IPS-20b (cell line): Measurements from ENCODE around the gene IGSF5.

ENCODE experiments used
- H3K27ac ChIP-seq: one replicate; pipeline ENCODE4 v1.5.1; 2013; ENCODE audit warnings: low read length
- H3K27me3 ChIP-seq: 2 replicates; pipeline ENCODE4 v1.6.1; 2013; ENCODE audit warnings: mild to moderate bottlenecking, low read length, inconsistent platforms; ENCODE audit not compliant: insufficient read depth
- H3K36me3 ChIP-seq: 2 replicates; pipeline ENCODE4 v1.6.1; 2013; ENCODE audit warnings: low read depth, mild to moderate bottlenecking, inconsistent platforms, low read length, moderate library complexity; ENCODE audit not compliant: insufficient read depth
- H3K4me1 ChIP-seq: 2 replicates; pipeline ENCODE4 v1.6.1; 2013; ENCODE audit warnings: mild to moderate bottlenecking, control low read depth, inconsistent platforms, low read length, moderate library complexity; ENCODE audit not compliant: insufficient read depth
- H3K4me3 ChIP-seq: 2 replicates; pipeline ENCODE4 v1.5.1; 2013; ENCODE audit warnings: mild to moderate bottlenecking, low read length, inconsistent platforms
- H3K9ac ChIP-seq: 2 replicates; pipeline ENCODE4 v1.6.1; 2013; ENCODE audit warnings: low read depth, mild to moderate bottlenecking, inconsistent platforms, low read length, moderate library complexity
- H3K9me3 ChIP-seq: 2 replicates; pipeline ENCODE4 v1.6.1; 2013; ENCODE audit warnings: mild to moderate bottlenecking, low read depth, low read length, inconsistent platforms; ENCODE audit not compliant: insufficient read depth

The IGSF5 gene

DNA sequence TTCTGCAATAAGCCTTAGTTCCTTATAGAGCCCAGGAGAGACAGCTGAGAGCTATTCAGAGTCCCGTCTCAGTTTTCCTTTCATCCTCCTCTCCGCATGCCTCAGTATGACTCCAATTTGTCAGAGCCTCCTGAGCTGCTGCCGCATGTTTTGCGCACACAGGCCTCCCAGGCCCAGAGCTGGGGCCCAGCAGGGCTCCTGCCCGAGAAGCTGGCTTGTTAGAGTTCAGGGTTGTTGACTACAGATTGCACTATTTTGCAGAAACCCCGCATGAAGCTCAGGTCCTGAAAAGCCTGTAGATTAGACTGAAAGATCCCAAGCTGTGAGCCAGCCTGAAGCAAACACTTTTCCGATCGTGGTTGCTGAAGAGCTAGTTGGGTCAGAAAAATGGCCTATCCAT is 51.5 kb downstream of the IGSF5 start:
- no peak overlapping the region for H3K27ac ChIP-seq
- peaks cover 5% of the 10 kb centered on the region; the same call in 1 of the 2 replicates for H3K36me3 ChIP-seq
- H3K27me3 ChIP-seq, result no peaks in the 10 kb centered on the region
- peaks cover 7% of the 10 kb centered on the region for H3K9me3 ChIP-seq
- H3K4me1 ChIP-seq, result no peaks in the 10 kb centered on the region
- no peak overlapping the region for H3K9ac ChIP-seq
- H3K4me3 ChIP-seq, result no peak overlapping the region

DNA sequence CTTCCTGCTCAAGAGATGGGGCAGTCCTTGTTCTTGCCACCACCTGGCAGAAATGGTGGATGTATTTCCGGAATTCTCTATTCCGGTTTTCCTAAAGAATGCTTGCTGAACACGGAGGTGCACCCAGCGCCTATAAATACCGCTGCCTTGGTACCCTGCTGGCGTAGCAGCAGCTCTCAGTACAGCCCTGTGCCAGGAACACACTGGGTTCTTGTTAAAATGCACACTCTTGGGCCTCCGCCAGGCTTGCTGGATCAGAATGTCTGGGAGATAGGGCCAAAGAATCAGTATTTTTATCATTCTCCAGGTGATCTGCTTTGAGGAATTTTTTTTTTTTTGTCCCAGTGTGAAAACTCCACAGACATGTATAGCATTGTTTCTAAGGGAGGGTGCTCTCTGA is 54.2 kb downstream of the IGSF5 start:
- H3K27me3 ChIP-seq, result no peaks in the 10 kb centered on the region
- H3K9me3 ChIP-seq, result no peaks in the 10 kb centered on the region
- no peak overlapping the region for H3K4me3 ChIP-seq
- no peaks in the 10 kb centered on the region for H3K36me3 ChIP-seq
- H3K4me1 ChIP-seq, result no peaks in the 10 kb centered on the region
- H3K27ac ChIP-seq, result no peak overlapping the region
- no peak overlapping the region for H3K9ac ChIP-seq

DNA sequence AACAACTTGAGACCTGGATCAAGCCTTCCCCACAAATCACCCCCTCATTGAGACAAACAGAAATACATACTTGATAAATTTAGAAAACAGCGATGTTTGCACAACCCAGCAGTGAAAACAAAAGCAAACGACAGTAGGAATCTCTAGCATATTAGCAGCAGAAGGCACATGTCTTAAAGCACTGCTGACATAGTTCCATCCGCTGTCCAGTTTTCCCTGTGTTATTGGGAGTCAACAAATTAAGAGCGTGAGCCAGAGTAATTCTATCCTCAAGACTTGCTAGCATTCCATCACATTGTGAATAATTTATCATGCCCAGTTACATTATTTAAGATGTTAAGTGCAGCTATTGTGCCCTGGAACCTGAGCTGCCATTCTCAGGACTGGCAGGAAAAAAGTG is 55.3 kb downstream of the IGSF5 start:
- no peak overlapping the region for H3K9ac ChIP-seq
- H3K27me3 ChIP-seq, result no peaks in the 10 kb centered on the region
- no peaks in the 10 kb centered on the region for H3K36me3 ChIP-seq
- H3K27ac ChIP-seq, result no peak overlapping the region
- H3K4me3 ChIP-seq, result no peak overlapping the region
- no peaks in the 10 kb centered on the region for H3K4me1 ChIP-seq
- no peaks in the 10 kb centered on the region for H3K9me3 ChIP-seq

DNA sequence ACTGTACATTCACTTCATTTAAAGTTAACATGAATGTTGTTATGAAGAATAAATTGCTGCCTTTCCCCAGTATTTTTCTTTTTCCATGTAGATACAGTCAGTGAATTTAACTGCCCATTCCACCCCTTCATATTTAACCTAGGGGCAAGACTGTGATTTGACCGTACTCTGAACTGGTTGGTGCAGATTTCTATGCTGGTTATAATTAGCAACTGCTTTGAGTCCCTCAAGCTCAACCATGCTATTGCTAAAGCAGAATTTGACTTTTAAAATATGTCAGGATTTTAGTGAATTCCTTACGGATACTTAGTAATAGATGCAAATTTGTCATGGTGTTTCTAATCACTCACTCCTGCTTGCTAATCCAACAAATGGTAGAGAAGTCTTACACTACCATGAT is 57.2 kb downstream of the IGSF5 start:
- no peaks in the 10 kb centered on the region for H3K9me3 ChIP-seq
- H3K27me3 ChIP-seq, result no peaks in the 10 kb centered on the region
- H3K9ac ChIP-seq, result no peak overlapping the region
- no peaks in the 10 kb centered on the region for H3K36me3 ChIP-seq
- no peak overlapping the region for H3K4me3 ChIP-seq
- no peak overlapping the region for H3K27ac ChIP-seq
- H3K4me1 ChIP-seq, result no peaks in the 10 kb centered on the region

DNA sequence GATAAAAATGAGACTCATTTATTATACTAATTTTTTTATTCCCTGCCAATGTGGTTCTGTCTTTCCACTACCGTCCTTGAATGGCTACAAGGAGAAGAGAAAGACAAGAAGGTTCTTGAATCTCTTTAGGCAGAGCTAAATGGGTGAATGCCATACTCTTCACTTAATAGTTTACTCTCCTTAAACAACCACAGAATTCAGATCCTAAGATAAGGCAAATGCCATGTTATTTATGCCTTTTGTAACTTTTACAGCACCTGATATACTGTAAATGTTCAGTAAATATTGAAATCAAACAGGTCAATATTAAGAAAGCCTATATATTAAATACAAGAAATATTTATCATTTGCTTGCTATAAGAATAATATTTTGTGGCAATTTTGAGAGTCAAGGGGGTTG is 58.4 kb downstream of the IGSF5 start:
- H3K27ac ChIP-seq, result no peak overlapping the region
- H3K4me1 ChIP-seq, result no peaks in the 10 kb centered on the region
- H3K9ac ChIP-seq, result no peak overlapping the region
- H3K9me3 ChIP-seq, result no peaks in the 10 kb centered on the region
- H3K36me3 ChIP-seq, result no peaks in the 10 kb centered on the region
- no peak overlapping the region for H3K4me3 ChIP-seq
- no peaks in the 10 kb centered on the region for H3K27me3 ChIP-seq

DNA sequence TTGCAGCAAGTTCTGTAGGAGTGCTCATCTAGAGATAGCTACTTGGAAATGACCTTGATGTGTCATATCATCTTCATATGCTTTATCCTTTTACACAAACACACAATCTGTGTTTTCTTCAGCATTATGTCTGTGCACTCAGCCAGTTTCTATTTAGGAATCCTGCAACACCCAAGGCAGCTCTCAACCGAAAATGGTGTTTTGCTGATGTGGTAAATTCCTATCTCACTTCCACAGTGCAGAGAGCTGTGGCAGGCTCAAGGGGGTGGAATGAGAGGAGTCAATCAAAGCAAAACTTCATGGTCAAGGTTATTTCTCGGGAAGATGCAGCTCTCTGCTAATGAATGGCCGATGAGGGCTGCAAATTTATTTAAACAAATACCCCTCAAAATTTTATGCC is 59.3 kb downstream of the IGSF5 start:
- H3K36me3 ChIP-seq, result no peaks in the 10 kb centered on the region
- H3K27ac ChIP-seq, result no peak overlapping the region
- H3K9me3 ChIP-seq, result no peaks in the 10 kb centered on the region
- H3K4me3 ChIP-seq, result no peak overlapping the region
- no peaks in the 10 kb centered on the region for H3K27me3 ChIP-seq
- no peak overlapping the region for H3K9ac ChIP-seq
- H3K4me1 ChIP-seq, result no peaks in the 10 kb centered on the region

DNA sequence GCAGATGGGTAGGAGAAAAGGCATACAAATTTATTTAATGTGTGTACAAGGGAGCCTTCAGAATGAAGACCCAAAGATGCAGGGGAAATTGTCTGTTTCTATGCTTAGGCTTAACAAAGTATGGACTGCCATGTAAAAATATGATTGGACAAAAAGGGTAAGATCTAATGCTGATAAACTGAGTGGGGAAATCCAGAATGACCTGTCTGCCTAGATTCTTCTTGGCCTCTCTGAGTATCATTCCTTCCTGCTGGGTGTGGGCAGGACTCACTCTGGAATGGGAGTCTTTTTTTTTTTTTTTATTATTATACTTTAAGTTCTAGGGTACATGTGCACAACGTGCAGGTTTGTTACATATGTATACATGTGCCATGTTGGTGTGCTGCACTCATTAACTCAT is 61.0 kb downstream of the IGSF5 start:
- Histone ChIP-seq H3K9me3 (no peaks in the 10 kb centered on the region), H3K27ac (no peak overlapping the region), H3K4me3 (no peak overlapping the region), H3K4me1 (no peaks in the 10 kb centered on the region), H3K27me3 (no peaks in the 10 kb centered on the region), H3K36me3 (no peaks in the 10 kb centered on the region), H3K9ac (no peak overlapping the region)

DNA sequence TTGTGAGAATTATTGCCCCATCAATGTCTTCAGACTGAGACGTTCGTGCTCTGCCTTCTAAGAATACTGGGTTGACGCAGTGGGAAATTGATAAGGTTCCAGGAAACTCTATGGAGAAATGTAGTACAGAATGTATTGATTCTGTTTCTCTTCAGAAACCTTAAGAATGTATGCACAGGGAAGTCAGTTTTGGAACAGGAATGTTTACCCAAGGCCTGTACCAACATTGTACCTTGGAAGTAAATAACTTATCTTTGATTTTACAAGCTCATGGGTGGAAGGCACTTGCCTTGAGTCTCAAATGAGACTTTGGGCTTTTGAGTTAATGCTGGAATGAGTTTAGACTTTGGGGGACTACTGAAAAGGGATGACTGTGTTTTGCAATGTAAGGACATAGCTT is 62.8 kb downstream of the IGSF5 start:
- no peak overlapping the region for H3K9ac ChIP-seq
- peaks cover 10% of the 10 kb centered on the region for H3K9me3 ChIP-seq
- no peaks in the 10 kb centered on the region for H3K27me3 ChIP-seq
- no peak overlapping the region for H3K4me3 ChIP-seq
- no peaks in the 10 kb centered on the region for H3K4me1 ChIP-seq
- 0 out of 2 replicates have a peak, but pooled peaks cover 3% of the 10 kb centered on the region for H3K36me3 ChIP-seq
- no peak overlapping the region for H3K27ac ChIP-seq

DNA sequence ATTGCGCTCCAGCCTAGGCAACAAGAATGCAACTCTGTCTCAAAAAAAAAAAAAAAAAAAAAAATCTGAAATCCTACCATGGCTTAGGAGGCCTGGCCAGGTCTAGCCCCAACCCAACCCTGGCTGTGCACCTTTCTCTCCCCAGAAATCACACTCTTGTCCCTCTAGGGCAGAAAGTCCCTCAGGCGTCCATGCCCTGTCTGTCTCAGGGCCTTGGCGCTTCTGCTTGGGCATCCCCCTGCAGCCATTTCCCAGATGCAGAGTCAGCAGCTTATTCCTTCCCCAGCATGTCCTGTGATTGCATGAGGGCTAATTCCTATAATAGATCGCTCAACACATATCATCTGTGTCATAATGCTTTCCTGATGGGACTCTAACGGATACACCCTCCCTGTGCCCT is 65.0 kb downstream of the IGSF5 start:
- no peak overlapping the region for H3K27ac ChIP-seq

DNA sequence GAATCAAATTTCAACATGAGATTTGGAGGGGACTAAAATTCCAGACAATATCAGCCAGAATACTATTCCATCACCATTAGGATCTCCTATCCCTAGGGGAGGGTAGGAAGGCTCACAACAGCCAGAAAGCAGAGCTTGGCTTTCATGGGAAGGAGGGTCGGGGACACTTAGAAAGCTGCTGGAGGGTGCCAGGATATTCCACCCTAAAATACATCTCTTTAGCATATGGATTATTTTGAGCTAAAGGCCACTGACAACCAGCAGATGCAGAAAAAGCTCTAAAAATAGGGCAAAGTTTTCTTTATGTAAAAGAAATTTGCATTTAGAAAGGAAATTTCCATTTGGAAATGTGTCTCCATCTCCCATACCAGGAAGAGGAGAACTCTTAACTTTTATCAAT is 68.0 kb downstream of the IGSF5 start:
- Histone ChIP-seq H3K27me3 (no peaks in the 10 kb centered on the region), H3K36me3 (0 out of 2 replicates have a peak, but pooled peaks cover 3% of the 10 kb centered on the region), H3K27ac (no peak overlapping the region), H3K4me3 (no peak overlapping the region), H3K9me3 (peaks cover 11% of the 10 kb centered on the region), H3K9ac (no peak overlapping the region), H3K4me1 (no peaks in the 10 kb centered on the region)

More for the DNA sequence above, 65.0 kb downstream of the IGSF5 start:
- Histone ChIP-seq H3K4me3 (no peak overlapping the region), H3K36me3 (0 out of 2 replicates have a peak, but pooled peaks cover 3% of the 10 kb centered on the region), H3K27me3 (no peaks in the 10 kb centered on the region), H3K9ac (no peak overlapping the region), H3K9me3 (peaks cover 11% of the 10 kb centered on the region), H3K4me1 (no peaks in the 10 kb centered on the region)

DNA sequence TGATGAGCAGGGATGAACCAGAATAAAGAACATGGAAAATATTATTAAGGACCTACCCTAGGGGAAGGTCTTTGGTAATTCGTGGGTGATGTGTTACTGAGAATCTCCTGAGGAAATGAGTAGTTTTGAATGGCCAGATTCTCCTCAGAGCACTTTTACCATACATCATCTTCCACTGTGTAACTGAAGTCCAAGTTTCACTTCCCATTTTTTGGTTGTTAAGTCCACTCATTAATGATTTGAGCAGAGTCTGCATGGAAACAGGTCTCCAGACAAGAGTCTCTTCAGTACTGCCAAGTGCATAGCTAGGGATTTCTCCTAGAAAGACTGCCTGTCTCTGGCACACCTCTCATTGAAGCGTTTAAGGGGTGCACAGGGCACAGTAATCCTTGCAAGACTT is 73.6 kb downstream of the IGSF5 start:
- no peak overlapping the region for H3K9ac ChIP-seq
- H3K36me3 ChIP-seq, result no peaks in the 10 kb centered on the region
- H3K27ac ChIP-seq, result no peak overlapping the region
- no peaks in the 10 kb centered on the region for H3K4me1 ChIP-seq
- H3K9me3 ChIP-seq, result no peaks in the 10 kb centered on the region
- H3K27me3 ChIP-seq, result no peaks in the 10 kb centered on the region
- H3K4me3 ChIP-seq, result no peak overlapping the region

DNA sequence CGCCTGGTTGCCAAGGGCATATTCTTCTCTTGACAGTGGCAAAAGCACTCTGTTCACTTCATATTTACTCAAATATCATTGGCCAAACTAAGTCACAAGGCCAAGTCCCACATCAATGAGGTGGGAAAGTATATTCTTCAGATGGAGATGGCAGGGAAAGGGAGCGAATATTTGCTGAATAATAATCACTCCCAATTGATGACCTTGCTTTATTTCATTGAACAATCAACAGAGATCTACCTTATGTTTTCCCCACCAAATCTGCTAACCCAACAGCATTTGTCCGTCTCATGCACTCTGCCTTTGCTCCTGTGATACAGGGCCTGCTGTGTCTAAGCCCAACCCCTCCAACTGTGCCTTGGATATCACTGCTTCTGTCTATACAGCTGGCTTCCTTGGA is 77.1 kb downstream of the IGSF5 start:
- no peak overlapping the region for H3K27ac ChIP-seq
- no peaks in the 10 kb centered on the region for H3K27me3 ChIP-seq
- no peaks in the 10 kb centered on the region for H3K36me3 ChIP-seq
- no peaks in the 10 kb centered on the region for H3K4me1 ChIP-seq
- H3K9ac ChIP-seq, result no peak overlapping the region
- no peak overlapping the region for H3K4me3 ChIP-seq
- H3K9me3 ChIP-seq, result no peaks in the 10 kb centered on the region

DNA sequence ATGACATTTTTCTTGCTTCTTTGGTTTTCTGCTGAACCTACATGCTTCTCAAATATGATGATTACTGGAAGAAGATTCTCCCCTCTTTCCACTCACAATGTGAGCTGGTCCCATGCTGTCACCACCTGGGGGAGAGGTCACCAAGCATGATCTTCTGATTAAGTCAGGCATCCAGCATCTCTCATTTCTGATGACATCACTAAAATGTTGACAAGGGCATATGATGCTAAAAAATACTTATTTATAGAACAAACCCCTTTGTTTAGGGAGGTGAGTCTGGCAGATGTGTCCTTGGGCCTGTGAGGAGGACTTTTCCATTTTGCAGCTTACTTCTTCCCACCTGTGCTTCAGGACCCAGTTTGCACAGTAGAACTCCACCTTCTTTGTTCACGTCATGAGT is 80.3 kb downstream of the IGSF5 start:
- Histone ChIP-seq H3K27me3 (no peaks in the 10 kb centered on the region), H3K4me3 (no peak overlapping the region), H3K27ac (no peak overlapping the region), H3K9me3 (no peaks in the 10 kb centered on the region), H3K4me1 (no peaks in the 10 kb centered on the region), H3K9ac (no peak overlapping the region), H3K36me3 (no peaks in the 10 kb centered on the region)
